CD4-positive, alpha-beta T cell treated with Interleukin-15 for 1 hour (primary cell): ENCODE measurements around the gene SKIL.
A peak's percentile ranks its signal among the peaks of the same experiment; 100 is the strongest.
"Not testable (repeated sequence)": the region's sequence is repeated elsewhere in the genome, so short reads cannot be mapped to it uniquely, and the experiment has no call there.

Experiments used
- DNase-seq: peaks from one replicate; pipeline ENCODE4 v3.0.0-alpha.2; 2020

The SKIL gene

GRCh38 chr3:170357176-170358041 is at the start of gene SKIL:
Gene SKIL, plus strand, starts transcription at chr3:170357715. Its CDS starts 2,617 bp downstream, at chr3:170360332.
- DNase-seq = peak; percentile 99

- DNase-seq = no peak
These were observed 48.5 kb upstream of the SKIL start for GRCh38 chr3:170309046-170309445.

- DNase-seq = no peak
These were observed 39.6 kb upstream of the SKIL start for GRCh38 chr3:170317954-170318353.

GRCh38 chr3:170320461-170321121 is 36.9 kb upstream of the SKIL start:
- no peak for DNase-seq

- peak; percentile 25 for DNase-seq
These were observed 36.0 kb upstream of the SKIL start for GRCh38 chr3:170321321-170322034.

GRCh38 chr3:170322566-170323269 is 34.8 kb upstream of the SKIL start:
- DNase-seq = no peak

GRCh38 chr3:170323331-170323730 is 34.2 kb upstream of the SKIL start:
- no peak for DNase-seq

GRCh38 chr3:170324962-170325361 is 32.6 kb upstream of the SKIL start:
- DNase-seq = no peak

- no peak for DNase-seq
These were observed 30.3 kb upstream of the SKIL start for GRCh38 chr3:170327040-170327808.

- not testable (repeated sequence) for DNase-seq
These were observed 29.5 kb upstream of the SKIL start for GRCh38 chr3:170327868-170328548.

- no peak for DNase-seq
These were observed 27.1 kb upstream of the SKIL start for GRCh38 chr3:170330366-170330765.

GRCh38 chr3:170331143-170331542 is 26.4 kb upstream of the SKIL start:
- DNase-seq = no peak

- DNase-seq = no peak
These were observed 20.1 kb upstream of the SKIL start for GRCh38 chr3:170337420-170337819.

- DNase-seq = no peak
These were observed 18.7 kb upstream of the SKIL start for GRCh38 chr3:170338690-170339340.

- not testable (repeated sequence) for DNase-seq
These were observed 15.2 kb upstream of the SKIL start for GRCh38 chr3:170342273-170342672.

- DNase-seq = not testable (repeated sequence)
These were observed 13.7 kb upstream of the SKIL start for GRCh38 chr3:170343859-170344258.

- no peak for DNase-seq
These were observed 12.5 kb upstream of the SKIL start for GRCh38 chr3:170344971-170345370.

- DNase-seq = no peak
These were observed 10.8 kb upstream of the SKIL start for GRCh38 chr3:170346481-170347392.

- DNase-seq = no peak
These were observed 6.8 kb upstream of the SKIL start for GRCh38 chr3:170350515-170351413.
